Astrocyte (in vitro differentiated cells and primary cell): Measurements from ENCODE around the gene FANCI. TPM values are rescaled to one million over a fixed set of nuclear protein-coding genes. Genes with fewer than 3 reads are reported as not detected.

Experiments
- DNase-seq: peaks from one replicate; pipeline ENCODE4 v3.0.0-alpha.2; 2010; ENCODE audit warnings: low read depth
- FAIRE-seq: peaks from 2 replicates; lab custom pipeline; 2011; peaks lifted over from hg19 to GRCh38; lab: Jason Lieb, UNC
- H2AFZ ChIP-seq: 2 replicates; pipeline ENCODE4 v1.6.0; 2012; ENCODE audit warnings: low read depth, low read length, inconsistent platforms
- H3K27ac ChIP-seq: 2 replicates; pipeline ENCODE4 v1.5.1; 2011; ENCODE audit warnings: low read depth, low read length, inconsistent platforms
- H3K27me3 ChIP-seq: 2 replicates; pipeline ENCODE4 v1.6.0; 2011; ENCODE audit warnings: low read length, inconsistent platforms; ENCODE audit not compliant: insufficient read depth
- H3K36me3 ChIP-seq: 2 replicates; pipeline ENCODE4 v1.5.1; 2011; ENCODE audit warnings: low read length, inconsistent platforms; ENCODE audit not compliant: insufficient read depth
- H3K4me1 ChIP-seq: 2 replicates; pipeline ENCODE4 v1.5.1; 2011; ENCODE audit warnings: low read length, inconsistent platforms; ENCODE audit not compliant: insufficient read depth
- H3K4me2 ChIP-seq: 2 replicates; pipeline ENCODE4 v1.6.0; 2012; ENCODE audit warnings: low read length, inconsistent platforms
- H3K4me3 ChIP-seq: 2 replicates; pipeline ENCODE4 v1.5.1; 2011; ENCODE audit warnings: low read depth, mild to moderate bottlenecking, low read length, inconsistent platforms; ENCODE audit not compliant: insufficient read depth
- H3K79me2 ChIP-seq: 2 replicates; pipeline ENCODE4 v1.6.0; 2012; ENCODE audit warnings: mild to moderate bottlenecking, low read length, inconsistent platforms; ENCODE audit not compliant: insufficient read depth
- H3K9ac ChIP-seq: 2 replicates; pipeline ENCODE4 v1.6.0; 2012; ENCODE audit warnings: mild to moderate bottlenecking, low read length, inconsistent platforms
- H3K9me3 ChIP-seq: 2 replicates; pipeline ENCODE4 v1.5.1; 2012; ENCODE audit warnings: low read depth, mild to moderate bottlenecking, low read length, inconsistent platforms; ENCODE audit not compliant: insufficient read depth
- H4K20me1 ChIP-seq: 2 replicates; pipeline ENCODE4 v1.6.0; 2012; ENCODE audit warnings: low read length, inconsistent platforms; ENCODE audit not compliant: insufficient read depth
- H3K27ac Mint-ChIP-seq: one replicate; pipeline ENCODE4 v1.8.0; 2021; ENCODE audit warnings: mild to moderate bottlenecking, mixed read lengths; ENCODE audit not compliant: unreplicated experiment
- H3K27me3 Mint-ChIP-seq: one replicate; pipeline ENCODE4 v1.8.0; 2021; ENCODE audit warnings: low read depth, mixed read lengths; ENCODE audit not compliant: unreplicated experiment
- H3K36me3 Mint-ChIP-seq: one replicate; pipeline ENCODE4 v1.8.0; 2021; ENCODE audit warnings: low read depth, mixed read lengths; ENCODE audit not compliant: unreplicated experiment
- H3K4me1 Mint-ChIP-seq: one replicate; pipeline ENCODE4 v1.8.0; 2021; ENCODE audit warnings: low read depth, mixed read lengths; ENCODE audit not compliant: unreplicated experiment
- H3K4me3 Mint-ChIP-seq: one replicate; pipeline ENCODE4 v1.8.0; 2021; ENCODE audit warnings: mild to moderate bottlenecking, moderate library complexity, mixed read lengths; ENCODE audit not compliant: unreplicated experiment
- H3K9me3 Mint-ChIP-seq: one replicate; pipeline ENCODE4 v1.8.0; 2021; ENCODE audit warnings: mild to moderate bottlenecking, mixed read lengths; ENCODE audit not compliant: unreplicated experiment
- EZH2 ChIP-seq: IDR thresholded peaks from 2 replicates; pipeline ENCODE4 v1.6.1; 2012; ENCODE audit warnings: mild to moderate bottlenecking, low read length, inconsistent platforms; ENCODE audit not compliant: insufficient read depth
- total RNA-seq: library from RNA; stranded (reverse); gene quantifications from 2 replicates; pipeline ENCODE4 v1.2.1, GENCODE V29; 2021
- TF ChIP-seq, protein P1 (sequence below): IDR thresholded peaks from 2 replicates; pipeline ENCODE4 v1.5.1; 2011; ENCODE audit warnings: low read depth, mild to moderate bottlenecking, inconsistent platforms, low read length, moderate library complexity; ENCODE audit not compliant: insufficient read depth

The FANCI gene
- total RNA-seq, 1 donor from 2014 or later = 10.6 TPM

DNA sequence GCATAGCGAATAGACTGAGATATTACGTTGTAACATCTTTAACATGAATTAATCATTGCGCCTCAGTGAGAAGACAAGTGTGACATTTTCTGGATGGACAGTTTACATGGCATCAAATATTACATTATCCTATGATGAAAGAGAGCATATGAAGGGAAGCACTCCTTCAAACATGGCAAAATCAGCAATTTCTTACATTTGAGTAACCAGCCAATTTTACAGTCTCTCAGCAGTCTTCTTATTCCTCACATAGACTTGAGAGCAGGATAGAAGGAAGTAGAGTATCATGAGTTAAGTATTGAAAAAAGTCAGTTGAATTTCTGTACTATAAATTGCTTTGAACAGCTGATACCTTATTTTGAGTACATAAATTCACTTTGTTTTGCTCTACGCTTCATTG is 38.9 kb downstream of the FANCI start:
- Mint-ChIP-seq H3K4me1 (no peaks in the 10 kb centered on the region), H3K27me3 (no peaks in the 10 kb centered on the region), H3K9me3 (peaks cover 3% of the 10 kb centered on the region), H3K27ac (no peak overlapping the region), H3K36me3 (no peaks in the 10 kb centered on the region), H3K4me3 (no peak overlapping the region)
- Histone ChIP-seq H3K4me1 (no peaks in the 10 kb centered on the region), H3K9me3 (no peaks in the 10 kb centered on the region), H3K4me2 (no peak overlapping the region), H4K20me1 (no peaks in the 10 kb centered on the region), H3K27me3 (no peaks in the 10 kb centered on the region), H3K36me3 (peaks cover 9% of the 10 kb centered on the region), H3K79me2 (no peaks in the 10 kb centered on the region), H2AFZ (no peak overlapping the region), H3K4me3 (no peak overlapping the region), H3K27ac (no peak overlapping the region), H3K9ac (no peak overlapping the region)
- DNase-seq (no peak), FAIRE-seq (no peak)
- TF ChIP-seq, protein P1, sequence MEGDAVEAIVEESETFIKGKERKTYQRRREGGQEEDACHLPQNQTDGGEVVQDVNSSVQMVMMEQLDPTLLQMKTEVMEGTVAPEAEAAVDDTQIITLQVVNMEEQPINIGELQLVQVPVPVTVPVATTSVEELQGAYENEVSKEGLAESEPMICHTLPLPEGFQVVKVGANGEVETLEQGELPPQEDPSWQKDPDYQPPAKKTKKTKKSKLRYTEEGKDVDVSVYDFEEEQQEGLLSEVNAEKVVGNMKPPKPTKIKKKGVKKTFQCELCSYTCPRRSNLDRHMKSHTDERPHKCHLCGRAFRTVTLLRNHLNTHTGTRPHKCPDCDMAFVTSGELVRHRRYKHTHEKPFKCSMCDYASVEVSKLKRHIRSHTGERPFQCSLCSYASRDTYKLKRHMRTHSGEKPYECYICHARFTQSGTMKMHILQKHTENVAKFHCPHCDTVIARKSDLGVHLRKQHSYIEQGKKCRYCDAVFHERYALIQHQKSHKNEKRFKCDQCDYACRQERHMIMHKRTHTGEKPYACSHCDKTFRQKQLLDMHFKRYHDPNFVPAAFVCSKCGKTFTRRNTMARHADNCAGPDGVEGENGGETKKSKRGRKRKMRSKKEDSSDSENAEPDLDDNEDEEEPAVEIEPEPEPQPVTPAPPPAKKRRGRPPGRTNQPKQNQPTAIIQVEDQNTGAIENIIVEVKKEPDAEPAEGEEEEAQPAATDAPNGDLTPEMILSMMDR = no peak
- no peak for TF ChIP-seq EZH2

DNA sequence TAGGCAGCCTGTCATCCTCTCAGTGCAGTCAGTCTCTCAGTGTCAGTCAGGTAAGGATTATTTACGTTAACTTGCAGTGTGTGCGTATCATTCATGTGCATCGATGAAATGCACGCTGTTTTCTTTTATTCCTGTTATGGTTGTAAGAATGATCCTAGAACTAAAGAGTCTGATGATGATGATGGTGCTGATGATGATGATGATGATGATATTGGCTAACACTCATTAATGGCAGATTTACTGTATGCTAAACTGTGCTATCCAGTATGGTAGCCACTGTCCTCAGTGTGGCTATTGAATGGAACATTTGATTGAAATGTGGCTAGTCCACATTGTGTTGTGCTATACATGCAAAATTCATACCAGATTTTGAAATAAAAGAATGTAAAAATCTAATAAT is 39.4 kb downstream of the FANCI start:
- no peak overlapping the region for H3K4me3 Mint-ChIP-seq
- Histone ChIP-seq H4K20me1 (no peaks in the 10 kb centered on the region), H3K4me1 (no peaks in the 10 kb centered on the region), H3K9me3 (no peaks in the 10 kb centered on the region), H2AFZ (no peak overlapping the region), H3K36me3 (peaks cover 9% of the 10 kb centered on the region), H3K4me3 (no peak overlapping the region), H3K79me2 (no peaks in the 10 kb centered on the region), H3K27me3 (no peaks in the 10 kb centered on the region), H3K27ac (no peak overlapping the region), H3K4me2 (no peak overlapping the region), H3K9ac (no peak overlapping the region)
- FAIRE-seq = no peak
- no peak overlapping the region for H3K27ac Mint-ChIP-seq
- TF ChIP-seq, protein P1 = no peak
- TF ChIP-seq EZH2 = no peak
- H3K27me3 Mint-ChIP-seq = no peaks in the 10 kb centered on the region
- DNase-seq = no peak
- H3K4me1 Mint-ChIP-seq = no peaks in the 10 kb centered on the region
- no peaks in the 10 kb centered on the region for H3K36me3 Mint-ChIP-seq
- peaks cover 3% of the 10 kb centered on the region for H3K9me3 Mint-ChIP-seq

DNA sequence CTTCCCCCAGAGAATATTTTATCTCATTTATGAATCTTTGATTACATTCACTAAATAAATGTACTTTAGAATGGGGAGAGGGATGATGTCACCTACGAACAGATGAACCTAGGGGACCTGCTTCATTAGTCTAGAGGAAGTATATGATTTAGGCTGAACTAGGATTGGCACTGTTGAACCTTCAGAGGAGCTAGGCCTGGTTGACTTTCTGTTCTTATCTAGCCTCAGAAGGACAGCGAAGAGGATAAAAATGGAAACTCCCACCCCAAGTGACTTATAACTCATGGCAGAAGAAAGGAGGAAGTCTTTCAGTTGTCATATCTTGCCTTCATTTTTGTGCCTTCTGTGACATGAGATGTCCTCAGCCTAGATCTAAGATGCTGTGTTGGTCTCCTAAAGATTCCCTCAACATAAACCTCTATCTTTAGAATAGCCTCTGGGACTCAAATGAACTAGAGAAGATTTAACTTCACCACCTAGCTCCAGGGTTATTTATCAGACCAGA is 48.2 kb downstream of the FANCI start:
- Histone ChIP-seq H3K27ac (no peak overlapping the region), H3K4me1 (no peaks in the 10 kb centered on the region), H3K9ac (no peak overlapping the region), H3K79me2 (no peaks in the 10 kb centered on the region), H3K36me3 (peaks cover 9% of the 10 kb centered on the region), H3K4me2 (no peak overlapping the region), H3K9me3 (no peaks in the 10 kb centered on the region), H3K4me3 (no peak overlapping the region), H3K27me3 (no peaks in the 10 kb centered on the region), H4K20me1 (no peaks in the 10 kb centered on the region), H2AFZ (no peak overlapping the region)
- Mint-ChIP-seq H3K4me1 (no peaks in the 10 kb centered on the region), H3K4me3 (no peak overlapping the region), H3K27me3 (no peaks in the 10 kb centered on the region), H3K9me3 (no peaks in the 10 kb centered on the region), H3K27ac (no peak overlapping the region), H3K36me3 (no peaks in the 10 kb centered on the region)
- no peak for TF ChIP-seq EZH2
- TF ChIP-seq, protein P1 = no peak
- FAIRE-seq = no peak
- DNase-seq = no peak
